Measurements from ENCODE around the gene EEA1.
"Not testable (repeated sequence)": the region's sequence is repeated elsewhere in the genome, so short reads cannot be mapped to it uniquely, and the experiment has no call there.

DNA sequence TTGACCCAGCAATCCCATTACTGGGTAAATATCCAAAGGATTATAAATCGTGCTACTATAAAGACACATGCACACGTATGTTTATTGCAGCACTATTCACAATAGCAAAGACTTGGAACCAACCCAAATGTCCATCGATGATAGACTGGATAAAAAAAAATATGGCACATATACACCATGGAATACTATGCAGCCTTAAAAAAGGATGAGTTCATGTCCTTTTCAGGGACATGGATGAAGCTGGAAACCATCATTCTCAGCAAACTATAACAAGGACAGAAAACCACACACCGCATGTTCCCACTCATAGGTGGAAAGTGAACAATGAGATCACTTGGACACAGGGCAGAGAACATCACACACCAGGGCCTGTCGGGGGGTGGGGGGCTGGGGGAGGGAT, 134.7 kb downstream of the EEA1 start:
- not testable (repeated sequence) for TF ChIP-seq BHLHE40 (IDR thresholded peaks at IDR 0.05; ENCODE audit: low read depth, low read length); POLR2A (IDR thresholded peaks at IDR 0.05; ENCODE audit: low read depth, low read length); RAD21 (IDR thresholded peaks at IDR 0.05; ENCODE audit: low read length); CHD1 (IDR thresholded peaks at IDR 0.05; ENCODE audit: low read depth, low read length); MAFK (IDR thresholded peaks at IDR 0.05; ENCODE audit: low read depth, low read length); SMC3 (IDR thresholded peaks at IDR 0.05; ENCODE audit: low read depth, low read length); RCOR1 (IDR thresholded peaks at IDR 0.05; ENCODE audit: insufficient replicate concordance, low read length); FOS (IDR thresholded peaks at IDR 0.05; ENCODE audit: low read depth, low read length); MXI1 (IDR thresholded peaks at IDR 0.05; ENCODE audit: borderline replicate concordance, low read depth, low read length)
- TF ChIP-seq, protein P1, sequence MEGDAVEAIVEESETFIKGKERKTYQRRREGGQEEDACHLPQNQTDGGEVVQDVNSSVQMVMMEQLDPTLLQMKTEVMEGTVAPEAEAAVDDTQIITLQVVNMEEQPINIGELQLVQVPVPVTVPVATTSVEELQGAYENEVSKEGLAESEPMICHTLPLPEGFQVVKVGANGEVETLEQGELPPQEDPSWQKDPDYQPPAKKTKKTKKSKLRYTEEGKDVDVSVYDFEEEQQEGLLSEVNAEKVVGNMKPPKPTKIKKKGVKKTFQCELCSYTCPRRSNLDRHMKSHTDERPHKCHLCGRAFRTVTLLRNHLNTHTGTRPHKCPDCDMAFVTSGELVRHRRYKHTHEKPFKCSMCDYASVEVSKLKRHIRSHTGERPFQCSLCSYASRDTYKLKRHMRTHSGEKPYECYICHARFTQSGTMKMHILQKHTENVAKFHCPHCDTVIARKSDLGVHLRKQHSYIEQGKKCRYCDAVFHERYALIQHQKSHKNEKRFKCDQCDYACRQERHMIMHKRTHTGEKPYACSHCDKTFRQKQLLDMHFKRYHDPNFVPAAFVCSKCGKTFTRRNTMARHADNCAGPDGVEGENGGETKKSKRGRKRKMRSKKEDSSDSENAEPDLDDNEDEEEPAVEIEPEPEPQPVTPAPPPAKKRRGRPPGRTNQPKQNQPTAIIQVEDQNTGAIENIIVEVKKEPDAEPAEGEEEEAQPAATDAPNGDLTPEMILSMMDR (conservative IDR thresholded peaks at IDR 0.05; ENCODE audit: low read depth, low read length): not testable (repeated sequence)
